GM23248 (cell line): Measurements from ENCODE around the gene ATG10.

Experiments
- EZH2 ChIP-seq: fragments of 200-600 bp; sonication (generic); IDR thresholded peaks from 2 replicates; pipeline ENCODE4 v1.6.1; 2018; ENCODE audit warnings: antibody characterized with exemption, mild to moderate bottlenecking; ENCODE audit not compliant: insufficient read depth, poor library complexity, severe bottlenecking
- EZH2phosphoT487 ChIP-seq: fragments of 200-600 bp; sonication (generic); IDR thresholded peaks from 2 replicates; pipeline ENCODE4 v1.6.1; 2018; ENCODE audit warnings: antibody characterized with exemption, moderate library complexity, mild to moderate bottlenecking, low read depth; ENCODE audit not compliant: insufficient read depth

DNA sequence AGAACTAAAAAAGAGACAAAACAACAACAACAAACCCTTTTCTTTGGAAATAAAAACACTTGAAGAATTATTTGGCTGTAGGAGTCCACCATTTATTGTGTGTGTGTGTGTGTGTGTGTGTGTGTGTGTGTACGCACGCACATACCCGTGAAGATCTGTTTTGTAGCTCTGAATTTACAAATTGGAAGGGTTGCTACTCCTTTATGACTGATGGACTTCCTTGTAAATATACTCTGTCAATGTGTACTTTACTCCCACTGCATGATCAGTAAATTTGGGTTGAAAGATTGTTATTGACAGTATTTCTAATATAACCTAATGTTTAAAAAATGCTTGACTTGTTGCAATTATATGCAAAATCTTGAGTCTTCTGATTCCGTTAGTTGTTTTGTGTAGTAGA, 148.1 kb downstream of the ATG10 start:
- TF ChIP-seq EZH2 (no peak), EZH2phosphoT487 (no peak)
